Measurements from ENCODE around the gene THG1L.

DNA sequence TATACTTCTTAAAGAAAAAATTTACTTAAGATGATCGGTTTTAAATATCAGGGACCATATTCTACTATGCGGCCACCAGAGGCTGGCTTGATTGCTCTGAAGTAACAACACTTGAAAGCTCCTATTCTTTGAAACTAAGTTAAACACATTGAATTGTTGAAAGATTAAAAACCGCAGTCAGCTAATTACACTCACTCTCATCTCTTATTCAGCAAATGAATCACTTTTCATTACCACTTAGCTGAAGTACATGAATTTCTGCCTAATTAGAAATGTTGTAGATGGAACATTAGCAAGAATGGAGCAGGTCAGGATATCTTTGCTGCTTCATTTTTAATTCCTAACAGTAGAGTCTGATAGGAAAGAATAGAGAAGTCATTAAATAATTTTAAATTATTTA is 54.6 kb downstream of the THG1L start:
- TF ChIP-seq EP300 (IDR thresholded peaks at IDR 0.05; ENCODE audit: borderline replicate concordance) = no peak
- no peak for TF ChIP-seq TCF12 (IDR thresholded peaks at IDR 0.05; ENCODE audit: low read depth)
- TF ChIP-seq YY1 (IDR thresholded peaks at IDR 0.05; ENCODE audit: low read depth) = no peak
- TF ChIP-seq, protein P1, sequence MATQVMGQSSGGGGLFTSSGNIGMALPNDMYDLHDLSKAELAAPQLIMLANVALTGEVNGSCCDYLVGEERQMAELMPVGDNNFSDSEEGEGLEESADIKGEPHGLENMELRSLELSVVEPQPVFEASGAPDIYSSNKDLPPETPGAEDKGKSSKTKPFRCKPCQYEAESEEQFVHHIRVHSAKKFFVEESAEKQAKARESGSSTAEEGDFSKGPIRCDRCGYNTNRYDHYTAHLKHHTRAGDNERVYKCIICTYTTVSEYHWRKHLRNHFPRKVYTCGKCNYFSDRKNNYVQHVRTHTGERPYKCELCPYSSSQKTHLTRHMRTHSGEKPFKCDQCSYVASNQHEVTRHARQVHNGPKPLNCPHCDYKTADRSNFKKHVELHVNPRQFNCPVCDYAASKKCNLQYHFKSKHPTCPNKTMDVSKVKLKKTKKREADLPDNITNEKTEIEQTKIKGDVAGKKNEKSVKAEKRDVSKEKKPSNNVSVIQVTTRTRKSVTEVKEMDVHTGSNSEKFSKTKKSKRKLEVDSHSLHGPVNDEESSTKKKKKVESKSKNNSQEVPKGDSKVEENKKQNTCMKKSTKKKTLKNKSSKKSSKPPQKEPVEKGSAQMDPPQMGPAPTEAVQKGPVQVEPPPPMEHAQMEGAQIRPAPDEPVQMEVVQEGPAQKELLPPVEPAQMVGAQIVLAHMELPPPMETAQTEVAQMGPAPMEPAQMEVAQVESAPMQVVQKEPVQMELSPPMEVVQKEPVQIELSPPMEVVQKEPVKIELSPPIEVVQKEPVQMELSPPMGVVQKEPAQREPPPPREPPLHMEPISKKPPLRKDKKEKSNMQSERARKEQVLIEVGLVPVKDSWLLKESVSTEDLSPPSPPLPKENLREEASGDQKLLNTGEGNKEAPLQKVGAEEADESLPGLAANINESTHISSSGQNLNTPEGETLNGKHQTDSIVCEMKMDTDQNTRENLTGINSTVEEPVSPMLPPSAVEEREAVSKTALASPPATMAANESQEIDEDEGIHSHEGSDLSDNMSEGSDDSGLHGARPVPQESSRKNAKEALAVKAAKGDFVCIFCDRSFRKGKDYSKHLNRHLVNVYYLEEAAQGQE (IDR thresholded peaks at IDR 0.05; ENCODE audit: low read depth) = no peak
- TF ChIP-seq TAF1 (IDR thresholded peaks at IDR 0.05; ENCODE audit: low read depth) = no peak

Data from Ishikawa (cell line).